ENCODE results near the gene TTL. TPM values are rescaled to one million over a fixed set of nuclear protein-coding genes. Genes with fewer than 3 reads are reported as not detected.

TTL gene
- total RNA-seq, 1 experiment from 2014 or later = 81.5 TPM

DNA sequence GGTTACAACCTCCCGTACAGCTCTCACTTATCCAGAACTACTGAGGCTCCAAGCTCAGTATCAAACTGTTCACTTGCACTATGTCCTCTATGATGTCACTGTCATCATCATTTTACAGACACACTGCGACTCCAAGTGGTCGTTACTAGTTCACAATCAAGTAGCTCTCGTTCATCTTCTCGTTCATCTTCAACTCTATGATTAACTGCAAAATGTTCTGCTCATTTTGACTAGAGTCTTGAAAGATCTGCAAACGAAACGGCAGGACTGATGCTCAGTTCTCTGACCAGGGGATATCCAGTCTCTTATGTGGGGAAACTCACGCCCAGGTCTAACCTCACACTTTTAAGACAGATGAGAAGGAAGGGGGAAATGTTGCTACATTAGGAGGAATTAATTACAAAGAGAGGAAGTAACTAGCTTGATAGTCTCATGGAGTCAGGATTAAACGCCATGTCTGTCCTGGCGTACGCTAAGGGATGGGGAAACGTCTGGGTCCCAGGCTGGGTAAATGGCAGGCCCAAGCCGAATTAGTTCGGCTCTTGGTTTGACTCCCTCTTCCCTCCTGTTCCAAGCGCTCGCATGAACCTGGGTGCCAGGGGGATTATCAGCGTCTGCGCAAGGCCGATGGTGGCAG lies 101.7 kb downstream of the TTL start:
- in situ Hi-C loops (cut with HindIII; ENCODE audit: low pct_unique_long_range_greater_than_20kb, low sequenced_read_pairs) (no loop called here), intact Hi-C loops (cut with micrococcal nuclease; ENCODE audit: unreplicated experiment) (loop anchor here (5.0 kb wide), 1 partner anchor 101 kb away; the partner anchor contains the start of gene TTL)
- TSS peak; percentile 94 for BruUV-seq (replicated peaks)
- ATAC-seq = no peak; the same call in 1 of the 2 replicates
- Histone ChIP-seq H3K27me3 (ENCODE audit: control insufficient read depth, insufficient read depth, low read length) (no peaks in the 10 kb centered on the region), H3K27ac (ENCODE audit: low read length) (peak overlapping the region; percentile 97), H3K4me1 (ENCODE audit: control insufficient read depth, insufficient read depth, low read length) (peaks cover 18% of the 10 kb centered on the region), H3K36me3 (ENCODE audit: control insufficient read depth, insufficient read depth, low read length) (no peaks in the 10 kb centered on the region; the same call in 1 of the 2 replicates), H3K4me3 (ENCODE audit: low read depth in 2 of 2, low read length in 2 of 2) (peak overlapping the region; percentile 74 to 81), H3K9me3 (ENCODE audit: control insufficient read depth, insufficient read depth, low read depth, low read length) (no peaks in the 10 kb centered on the region)
- POLR2A ChIA-PET = interaction anchor here (0.5 kb wide), 1 partner anchor 31 kb away, joined by 3 read pairs; no protein-coding TSS in a partner anchor
- TF ChIP-seq SIN3A (IDR thresholded peaks at IDR 0.05; ENCODE audit: borderline replicate concordance, insufficient read depth, low read depth, low read length) (no peak), TCF7L2 (IDR thresholded peaks at IDR 0.05; ENCODE audit: low read depth, low read length) (no peak), POLR2AphosphoS5 (IDR thresholded peaks at IDR 0.05; ENCODE audit: low read depth, low read length) (no peak), CTCF (IDR thresholded peaks at IDR 0.05) (no peak; the same call in 1 of the 2 replicates)
- TF ChIP-seq, protein P1, sequence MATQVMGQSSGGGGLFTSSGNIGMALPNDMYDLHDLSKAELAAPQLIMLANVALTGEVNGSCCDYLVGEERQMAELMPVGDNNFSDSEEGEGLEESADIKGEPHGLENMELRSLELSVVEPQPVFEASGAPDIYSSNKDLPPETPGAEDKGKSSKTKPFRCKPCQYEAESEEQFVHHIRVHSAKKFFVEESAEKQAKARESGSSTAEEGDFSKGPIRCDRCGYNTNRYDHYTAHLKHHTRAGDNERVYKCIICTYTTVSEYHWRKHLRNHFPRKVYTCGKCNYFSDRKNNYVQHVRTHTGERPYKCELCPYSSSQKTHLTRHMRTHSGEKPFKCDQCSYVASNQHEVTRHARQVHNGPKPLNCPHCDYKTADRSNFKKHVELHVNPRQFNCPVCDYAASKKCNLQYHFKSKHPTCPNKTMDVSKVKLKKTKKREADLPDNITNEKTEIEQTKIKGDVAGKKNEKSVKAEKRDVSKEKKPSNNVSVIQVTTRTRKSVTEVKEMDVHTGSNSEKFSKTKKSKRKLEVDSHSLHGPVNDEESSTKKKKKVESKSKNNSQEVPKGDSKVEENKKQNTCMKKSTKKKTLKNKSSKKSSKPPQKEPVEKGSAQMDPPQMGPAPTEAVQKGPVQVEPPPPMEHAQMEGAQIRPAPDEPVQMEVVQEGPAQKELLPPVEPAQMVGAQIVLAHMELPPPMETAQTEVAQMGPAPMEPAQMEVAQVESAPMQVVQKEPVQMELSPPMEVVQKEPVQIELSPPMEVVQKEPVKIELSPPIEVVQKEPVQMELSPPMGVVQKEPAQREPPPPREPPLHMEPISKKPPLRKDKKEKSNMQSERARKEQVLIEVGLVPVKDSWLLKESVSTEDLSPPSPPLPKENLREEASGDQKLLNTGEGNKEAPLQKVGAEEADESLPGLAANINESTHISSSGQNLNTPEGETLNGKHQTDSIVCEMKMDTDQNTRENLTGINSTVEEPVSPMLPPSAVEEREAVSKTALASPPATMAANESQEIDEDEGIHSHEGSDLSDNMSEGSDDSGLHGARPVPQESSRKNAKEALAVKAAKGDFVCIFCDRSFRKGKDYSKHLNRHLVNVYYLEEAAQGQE (IDR thresholded peaks at IDR 0.05; ENCODE audit: insufficient read depth in 1 of 2, low read depth in 2 of 2, low read length in 1 of 2) = no peak
- DNase-seq (ENCODE audit: low read depth, low spot score) = peak; percentile 43
- CTCF ChIA-PET = interaction anchor here (0.7 to 1.0 kb wide), 2 partner anchors 10 to 17 kb away, joined by 3 read pairs; no protein-coding TSS in a partner anchor

DNA sequence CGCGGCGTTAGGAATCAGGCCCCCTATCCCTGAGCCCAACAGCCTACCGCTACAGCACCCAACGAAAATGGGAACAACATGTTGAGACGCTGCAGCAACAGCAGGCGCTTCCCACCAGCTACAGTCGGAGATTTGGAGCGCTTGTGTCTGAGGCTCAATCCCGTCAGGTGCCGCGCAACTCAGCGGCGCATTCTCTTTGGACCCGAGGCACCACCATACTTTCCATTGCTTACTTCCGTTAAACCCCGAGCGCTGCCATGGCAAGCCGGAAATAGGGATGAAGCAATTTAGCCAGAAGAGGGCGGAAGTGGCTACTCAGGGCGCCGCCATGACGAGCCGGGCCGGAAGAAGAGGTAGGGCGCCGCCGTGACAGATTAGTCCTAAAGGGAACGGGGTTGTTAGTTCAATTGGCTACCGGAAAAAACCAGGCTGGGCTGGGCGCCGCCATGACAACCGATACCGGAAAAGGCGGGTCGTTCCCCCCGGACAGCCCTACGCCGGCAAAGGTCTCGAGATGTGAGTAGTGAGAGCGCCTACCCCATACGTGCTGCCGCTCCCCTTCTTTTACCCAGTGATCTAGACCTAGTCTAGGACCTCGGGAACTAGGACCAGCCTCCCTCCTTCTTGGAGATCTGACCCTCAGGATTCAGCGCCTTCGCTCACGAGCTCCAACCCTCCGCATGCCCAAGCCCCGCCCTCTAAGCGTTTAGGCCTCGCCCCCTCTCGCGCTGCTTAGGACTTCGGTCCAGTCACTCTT lies 102.4 kb downstream of the TTL start, which contains the start of gene CHCHD5:
Gene CHCHD5 (plus strand): TSS at position 476 of the 757 bp plus-strand sequence. CDS start 39 bp downstream, at position 515.
- intact Hi-C loops (cut with micrococcal nuclease; ENCODE audit: unreplicated experiment) = loop anchor here (5.0 kb wide), 1 partner anchor 102 kb away; the partner anchor contains the start of gene TTL
- Histone ChIP-seq H3K4me3 (ENCODE audit: low read depth in 2 of 2, low read length in 2 of 2) (peak within 1 kb of the TSS; percentile 74 to 81), H3K27ac (ENCODE audit: low read length) (peak within 1 kb of the TSS; percentile 97), H3K27me3 (ENCODE audit: control insufficient read depth, insufficient read depth, low read length) (no peaks in the 10 kb centered on the region), H3K9me3 (ENCODE audit: control insufficient read depth, insufficient read depth, low read depth, low read length) (no peaks in the 10 kb centered on the region), H3K4me1 (ENCODE audit: control insufficient read depth, insufficient read depth, low read length) (peaks cover 18% of the 10 kb centered on the region), H3K36me3 (ENCODE audit: control insufficient read depth, insufficient read depth, low read length) (no peaks in the 10 kb centered on the region; the same call in 1 of the 2 replicates)
- ChIA-PET POLR2A (interaction anchor here (0.5 kb wide), 1 partner anchor 10 kb away, joined by 6 read pairs; no protein-coding TSS in a partner anchor), CTCF (interaction anchor here (0.6 to 1.0 kb wide), 3 partner anchors 11 to 151 kb away, joined by 3 read pairs; partner anchors contain the start of gene RGPD8)
- DNase-seq (ENCODE audit: low read depth, low spot score) = peak; percentile 69
- TF ChIP-seq, protein P1 (IDR thresholded peaks at IDR 0.05; ENCODE audit: insufficient read depth in 1 of 2, low read depth in 2 of 2, low read length in 1 of 2) = no peak
- no peak for TF ChIP-seq CTCF (IDR thresholded peaks at IDR 0.05)
- no peak for TF ChIP-seq SIN3A (IDR thresholded peaks at IDR 0.05; ENCODE audit: borderline replicate concordance, insufficient read depth, low read depth, low read length)
- TF ChIP-seq POLR2AphosphoS5 (IDR thresholded peaks at IDR 0.05; ENCODE audit: low read depth, low read length) = peak; percentile 94
- TF ChIP-seq TCF7L2 (IDR thresholded peaks at IDR 0.05; ENCODE audit: low read depth, low read length) = peak; percentile 65; the same call in 1 of the 2 replicates
- in situ Hi-C loops (cut with HindIII; ENCODE audit: low pct_unique_long_range_greater_than_20kb, low sequenced_read_pairs) = no loop called here
- peak; percentile 91 for ATAC-seq
- TSS peak; percentile 80 for BruUV-seq (replicated peaks)
